IMR-90 (cell line): Measurements from ENCODE around the gene SEC31B. TPM values are rescaled to one million over a fixed set of nuclear protein-coding genes. Genes with fewer than 3 reads are reported as not detected.

ENCODE experiments used
- ATAC-seq: fragments of 200-7000 bp; cut with Tn5 transposase; 2 replicates; pipeline ENCODE4 v1.9.1; 2020; ENCODE audit warnings: low read depth, mild to moderate bottlenecking, moderate library complexity
- BruUV-seq: library from RNA; stranded (reverse); fragments of 400-500 nt; replicated peaks from 2 replicates; lab custom pipeline; 2021; lab: Mats Ljungman, UMichigan
- CTCF ChIA-PET: fragments of 300-600 bp; formaldehyde crosslinking; extraction: SDS; loops from one replicate; lab custom pipeline; 2021; ENCODE audit warnings: antibody characterized with exemption; lab: Yijun Ruan, JAX
- POLR2A ChIA-PET: fragments of 300-600 bp; sonication (Branson Sonifier 250); formaldehyde crosslinking; loops from one replicate; lab custom pipeline; 2022; ENCODE audit warnings: antibody characterized with exemption; ENCODE audit not compliant: unreplicated experiment; lab: Charles Lee
- DNase-seq: peaks from one replicate; pipeline ENCODE4 v3.0.0; 2013
- H2AFZ ChIP-seq: replicated peaks from 2 replicates; pipeline ENCODE3; 2013; ENCODE audit warnings: low read length, mild to moderate bottlenecking; ENCODE audit not compliant: poor library complexity
- H2AK5ac ChIP-seq: 2 replicates; pipeline ENCODE4 v1.6.1; 2013; ENCODE audit warnings: low read depth, low read length, inconsistent platforms
- H2AK9ac ChIP-seq: replicated peaks from 2 replicates; pipeline ENCODE3; 2013; ENCODE audit warnings: mild to moderate bottlenecking, low read depth, low read length, moderate library complexity; ENCODE audit not compliant: poor library complexity
- H2BK120ac ChIP-seq: 2 replicates; pipeline ENCODE4 v1.6.1; 2013; ENCODE audit warnings: low read depth, low read length, inconsistent platforms
- H2BK15ac ChIP-seq: 3 replicates; pipeline ENCODE4 v1.6.1; 2013; ENCODE audit warnings: low read depth, low read length, inconsistent platforms
- H2BK20ac ChIP-seq: 2 replicates; pipeline ENCODE4 v1.6.1; 2013; ENCODE audit warnings: low read depth, mild to moderate bottlenecking, inconsistent platforms, low read length, moderate library complexity
- H2BK5ac ChIP-seq: 2 replicates; pipeline ENCODE4 v1.6.1; 2013; ENCODE audit warnings: mild to moderate bottlenecking, low read depth, low read length, inconsistent platforms; ENCODE audit not compliant: poor library complexity, severe bottlenecking
- H3K14ac ChIP-seq: replicated peaks from 2 replicates; pipeline ENCODE4 v1.6.1; 2013; ENCODE audit warnings: low read depth, low read length, inconsistent platforms
- H3K18ac ChIP-seq: 2 replicates; pipeline ENCODE4 v1.6.1; 2013; ENCODE audit warnings: low read depth, low read length, control low read depth
- H3K23ac ChIP-seq: 2 replicates; pipeline ENCODE4 v1.6.1; 2013; ENCODE audit warnings: low read depth, low read length, inconsistent platforms
- H3K27ac ChIP-seq: 2 replicates; pipeline ENCODE4 v1.5.1; 2013; ENCODE audit warnings: mild to moderate bottlenecking, control low read depth, low read length; ENCODE audit not compliant: insufficient read depth
- H3K27me3 ChIP-seq: 2 replicates; pipeline ENCODE4 v1.6.1; 2013; ENCODE audit warnings: low read length; ENCODE audit not compliant: control insufficient read depth, insufficient read depth
- H3K36me3 ChIP-seq: 2 replicates; pipeline ENCODE4 v1.6.1; 2013; ENCODE audit warnings: low read length, mixed read lengths; ENCODE audit not compliant: control insufficient read depth, insufficient read depth
- H3K4ac ChIP-seq: 2 replicates; pipeline ENCODE4 v1.6.1; 2013; ENCODE audit warnings: low read depth, low read length, inconsistent platforms
- H3K4me1 ChIP-seq: 2 replicates; pipeline ENCODE4 v1.6.1; 2013; ENCODE audit warnings: low read length, mixed read lengths; ENCODE audit not compliant: control insufficient read depth, insufficient read depth
- H3K4me2 ChIP-seq: 2 replicates; pipeline ENCODE4 v1.6.1; 2013; ENCODE audit warnings: low read depth, mild to moderate bottlenecking, control low read depth, low read length, moderate library complexity
- H3K4me3 ChIP-seq: 2 replicates; pipeline ENCODE4 v1.5.1; 2013; ENCODE audit warnings: low read depth, mild to moderate bottlenecking, control low read depth, low read length, moderate library complexity; ENCODE audit not compliant: insufficient read depth
- H3K56ac ChIP-seq: 2 replicates; pipeline ENCODE4 v1.6.1; 2013; ENCODE audit warnings: low read length, inconsistent platforms; ENCODE audit not compliant: insufficient read depth; ENCODE audit errors: extremely low read depth
- H3K79me1 ChIP-seq, 2 experiments: 2 replicates each; pipeline ENCODE4 v1.6.1; 2013; ENCODE audit warnings: low read length in 2 of 2, inconsistent platforms in 1 of 2, low read depth in 1 of 2
- H3K9ac ChIP-seq: 2 replicates; pipeline ENCODE4 v1.6.1; 2013; ENCODE audit warnings: low read depth, low read length, control low read depth
- H3K9me1 ChIP-seq: 2 replicates; pipeline ENCODE4 v1.6.1; 2013; ENCODE audit warnings: low read length, inconsistent platforms; ENCODE audit not compliant: insufficient read depth
- H3K9me3 ChIP-seq: 2 replicates; pipeline ENCODE4 v1.6.1; 2013; ENCODE audit warnings: low read length; ENCODE audit not compliant: control insufficient read depth, insufficient read depth
- H4K20me1 ChIP-seq: 2 replicates; pipeline ENCODE4 v1.6.1; 2013; ENCODE audit warnings: low read length, inconsistent platforms; ENCODE audit not compliant: insufficient read depth
- H4K5ac ChIP-seq: 2 replicates; pipeline ENCODE4 v1.6.1; 2013; ENCODE audit warnings: mild to moderate bottlenecking, low read depth, low read length, control low read depth
- H4K8ac ChIP-seq, 2 experiments: 2 replicates each; pipeline ENCODE4 v1.6.1; 2013; ENCODE audit warnings: low read depth in 2 of 2, low read length in 2 of 2, control low read depth in 1 of 2, inconsistent platforms in 1 of 2
- H4K91ac ChIP-seq: 2 replicates; pipeline ENCODE4 v1.6.1; 2013; ENCODE audit warnings: low read depth, low read length, inconsistent platforms; ENCODE audit not compliant: insufficient read depth
- CHD1 ChIP-seq: IDR thresholded peaks from 2 replicates; pipeline ENCODE4 v1.6.1; 2012; ENCODE audit warnings: low read depth, low read length, improper control_type of control experiment
- FOS ChIP-seq: fragments of 150-350 bp; IDR thresholded peaks from 2 replicates; pipeline ENCODE4 v1.6.1; 2016; ENCODE audit warnings: low read depth, low read length
- MAFK ChIP-seq: IDR thresholded peaks from 2 replicates; pipeline ENCODE4 v1.6.1; 2012; ENCODE audit warnings: low read depth, low read length, improper control_type of control experiment
- MAZ ChIP-seq: IDR thresholded peaks from 2 replicates; pipeline ENCODE4 v1.6.1; 2012; ENCODE audit warnings: low read depth, mild to moderate bottlenecking, low read length, improper control_type of control experiment, moderate library complexity, borderline replicate concordance
- RFX5 ChIP-seq: IDR thresholded peaks from 2 replicates; pipeline ENCODE4 v1.8.0; 2012; ENCODE audit warnings: low read depth, mild to moderate bottlenecking, low read length, moderate library complexity
- WGBS, 2 experiments: methylation state at CpG; one replicate each; pipeline versions ENCODE4 v1.1.5 to v1.1.7; 2013; ENCODE audit warnings: missing lambda C conversion rate in 2 of 2; ENCODE audit not compliant: insufficient read length in 1 of 2; ENCODE audit errors: extremely low coverage in 2 of 2; 5-methylcytosine and 5-hydroxymethylcytosine counted together
- dilution Hi-C: fragments of 300-500 bp; cut with HindIII; formaldehyde crosslinking; loops from one replicate; pipeline ENCODE4 v1.14.3; 2018; ENCODE audit warnings: low sequenced_read_pairs; ENCODE audit not compliant: unreplicated experiment
- in situ Hi-C: fragments of 300-500 bp; cut with MboI; formaldehyde crosslinking; loops from 3 replicates; pipeline ENCODE4 v1.14.3; 2019; ENCODE audit warnings: low sequenced_read_pairs, inconsistent platforms, mixed read lengths
- intact Hi-C: fragments of 100-400 bp; cut with micrococcal nuclease; formaldehyde crosslinking; loops from 2 replicates; pipeline ENCODE4 v1.10.0; 2022
- polyA plus RNA-seq, 3 experiments: library from polyadenylated mRNA; depleted of rRNA; stranded (reverse); fragments of >200 nt; gene quantifications; 2 replicates each; pipeline ENCODE4 v1.2.3, GENCODE V29; 2012; ENCODE audit warnings: low replicate concordance in 1 of 3
- total RNA-seq: library from RNA; depleted of rRNA; stranded (reverse); fragments of >200 nt; gene quantifications from 2 replicates; pipeline ENCODE4 v1.2.3, GENCODE V29; 2012

Gene SEC31B
- total and polyA plus RNA-seq, 2 of the 4 experiments (the other 2 are of a cell fraction): 1.3 to 8.1 TPM

- H2AK9ac ChIP-seq: no peak overlapping the region
- no peak for TF ChIP-seq MAZ
- no peak for TF ChIP-seq MAFK
- TF ChIP-seq CHD1: no peak
- no peak for TF ChIP-seq FOS
- no peak for TF ChIP-seq RFX5
- H2BK120ac ChIP-seq: no peak overlapping the region
- H3K4ac ChIP-seq: no peak overlapping the region
- H3K4me2 ChIP-seq: no peak overlapping the region
- intact Hi-C loops: no loop called here
- H3K27ac ChIP-seq: no peak overlapping the region
- H3K27me3 ChIP-seq: peaks cover 6% of the 10 kb centered on the region
- H3K4me1 ChIP-seq: no peaks in the 10 kb centered on the region
- CTCF ChIA-PET: interaction anchor here (0.6 kb wide), 1 partner anchor 82 kb away, joined by 4 read pairs; no protein-coding TSS in a partner anchor
- H3K9me3 ChIP-seq: peaks cover 3% of the 10 kb centered on the region
- H3K18ac ChIP-seq: no peak overlapping the region
- no peak overlapping the region for H4K5ac ChIP-seq
- H4K20me1 ChIP-seq: no peaks in the 10 kb centered on the region
- no peaks in the 10 kb centered on the region for H3K36me3 ChIP-seq
- H3K14ac ChIP-seq: no peak overlapping the region
- DNase-seq (no peak), ATAC-seq (no peak)
- H3K4me3 ChIP-seq: no peak overlapping the region
- H2BK20ac ChIP-seq: no peak overlapping the region
- no peak overlapping the region for H3K23ac ChIP-seq
- H3K56ac ChIP-seq: no peak overlapping the region
- no peaks in the 10 kb centered on the region for H3K9me1 ChIP-seq
- no peak overlapping the region for H4K91ac ChIP-seq
- no peak overlapping the region for H2AFZ ChIP-seq
- POLR2A ChIA-PET: no interaction called here
- no peak overlapping the region for H2AK5ac ChIP-seq
- WGBS, 2 experiments: no CpG with 5 or more reads among the region's 4 CpGs
- H3K79me1 ChIP-seq: no peaks in the 10 kb centered on the region
- no peak overlapping the region for H2BK15ac ChIP-seq
- H3K9ac ChIP-seq: no peak overlapping the region
- dilution Hi-C loops: no loop called here
- no peak overlapping the region for H4K8ac ChIP-seq
- no TSS peak for BruUV-seq
- in situ Hi-C loops: no loop called here
- H2BK5ac ChIP-seq: no peak overlapping the region
These were observed 73.4 kb downstream of the SEC31B start for GRCh38 chr10:100446130-100446761.
